BLaER1 (cell line): Measurements from ENCODE around the gene YEATS2.

Source experiments
- H3K27ac ChIP-seq: shearing (Covaris generic); formaldehyde crosslinking; 2 replicates; pipeline ENCODE4 v1.8.1; 2022
- H3K27me3 ChIP-seq: shearing (Covaris generic); formaldehyde crosslinking; 2 replicates; pipeline ENCODE4 v1.8.1; 2022
- H3K36me3 ChIP-seq: shearing (Covaris generic); formaldehyde crosslinking; 2 replicates; pipeline ENCODE4 v1.8.1; 2022
- H3K4me1 ChIP-seq: shearing (Covaris generic); formaldehyde crosslinking; 2 replicates; pipeline ENCODE4 v1.8.1; 2022
- H3K4me2 ChIP-seq: shearing (Covaris generic); formaldehyde crosslinking; 2 replicates; pipeline ENCODE4 v1.8.1; 2022
- H3K4me3 ChIP-seq: shearing (Covaris generic); formaldehyde crosslinking; 2 replicates; pipeline ENCODE4 v1.8.1; 2022
- H3K9ac ChIP-seq: shearing (Covaris generic); formaldehyde crosslinking; 2 replicates; pipeline ENCODE4 v1.8.1; 2022
- H3K9me3 ChIP-seq: shearing (Covaris generic); formaldehyde crosslinking; 2 replicates; pipeline ENCODE4 v1.8.1; 2022
- H4K20me1 ChIP-seq: shearing (Covaris generic); formaldehyde crosslinking; 2 replicates; pipeline ENCODE4 v1.8.1; 2022
- Cebpa-rat ChIP-seq: shearing (Covaris generic); IDR thresholded peaks from 2 replicates; pipeline ENCODE4 v1.8.1; 2022

YEATS2 gene

DNA sequence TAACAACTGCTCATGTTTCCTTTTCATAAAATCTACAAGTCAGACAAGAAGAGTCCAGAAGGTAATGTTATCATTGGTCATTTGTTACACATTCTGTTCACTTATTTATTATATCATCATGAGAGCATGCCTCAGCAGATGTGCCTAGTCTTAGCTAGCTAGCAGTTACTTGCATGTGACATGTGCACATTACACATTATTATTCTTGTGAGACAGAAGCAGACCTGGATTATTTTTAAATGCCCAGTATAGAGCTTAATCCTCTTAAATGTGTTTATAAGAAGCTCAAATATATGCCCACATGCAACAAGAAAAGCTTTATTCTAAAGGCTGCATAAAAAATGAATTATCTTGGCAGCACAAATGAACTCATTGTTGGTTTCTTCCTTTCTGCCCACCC, 12.6 kb downstream of the YEATS2 start:
- peaks cover 82% of the 10 kb centered on the region for H3K36me3 ChIP-seq
- no peak overlapping the region for H3K4me3 ChIP-seq
- H3K9me3 ChIP-seq: no peaks in the 10 kb centered on the region
- H3K9ac ChIP-seq: no peak overlapping the region
- H3K27ac ChIP-seq: no peak overlapping the region
- peaks cover 100% of the 10 kb centered on the region for H4K20me1 ChIP-seq
- no peak overlapping the region for H3K4me2 ChIP-seq
- no peaks in the 10 kb centered on the region for H3K4me1 ChIP-seq
- no peaks in the 10 kb centered on the region for H3K27me3 ChIP-seq
- TF ChIP-seq Cebpa-rat: no peak

DNA sequence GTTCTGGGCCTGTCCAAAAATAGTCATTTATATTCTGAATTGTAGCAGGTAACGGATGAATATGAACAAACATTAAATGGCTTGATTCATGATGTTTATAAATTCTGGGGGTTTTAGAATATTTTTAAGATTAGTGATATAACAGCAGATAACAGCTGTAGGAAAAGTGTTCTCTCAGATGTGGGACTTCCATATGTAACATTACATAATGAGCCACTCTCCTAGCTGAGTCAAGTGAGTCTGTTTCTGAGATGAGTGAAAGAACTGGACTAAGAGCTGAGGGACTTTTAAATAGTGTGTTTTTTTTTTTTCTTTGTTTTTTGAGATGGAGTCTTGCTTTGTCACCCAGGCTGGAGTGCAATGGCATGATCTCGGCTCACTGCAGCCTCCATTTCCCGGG, 13.9 kb downstream of the YEATS2 start:
- no peak for TF ChIP-seq Cebpa-rat
- H3K36me3 ChIP-seq: peaks cover 84% of the 10 kb centered on the region
- no peaks in the 10 kb centered on the region for H3K9me3 ChIP-seq
- no peak overlapping the region for H3K4me3 ChIP-seq
- H3K27me3 ChIP-seq: no peaks in the 10 kb centered on the region
- no peak overlapping the region for H3K27ac ChIP-seq
- H4K20me1 ChIP-seq: peaks cover 100% of the 10 kb centered on the region
- no peak overlapping the region for H3K9ac ChIP-seq
- no peaks in the 10 kb centered on the region for H3K4me1 ChIP-seq
- H3K4me2 ChIP-seq: no peak overlapping the region

GRCh38 chr3:183714622-183715021, 17.0 kb downstream of the YEATS2 start:
- Histone ChIP-seq H4K20me1 (peaks cover 94% of the 10 kb centered on the region), H3K4me1 (no peaks in the 10 kb centered on the region), H3K4me3 (no peak overlapping the region), H3K27me3 (no peaks in the 10 kb centered on the region), H3K36me3 (peaks cover 91% of the 10 kb centered on the region), H3K27ac (no peak overlapping the region), H3K9ac (no peak overlapping the region), H3K4me2 (no peak overlapping the region), H3K9me3 (no peaks in the 10 kb centered on the region)
- no peak for TF ChIP-seq Cebpa-rat

- H3K27ac ChIP-seq: no peak overlapping the region
- no peak for TF ChIP-seq Cebpa-rat
Measured at GRCh38 chr3:183718012-183718411, 20.4 kb downstream of the YEATS2 start.

GRCh38 chr3:183725387-183725786, 27.8 kb downstream of the YEATS2 start:
- Histone ChIP-seq H3K4me2 (no peak overlapping the region), H3K27me3 (no peaks in the 10 kb centered on the region), H3K27ac (no peak overlapping the region), H3K36me3 (peaks cover 97% of the 10 kb centered on the region), H4K20me1 (peaks cover 29% of the 10 kb centered on the region; the same call in 1 of the 2 replicates), H3K4me3 (no peak overlapping the region), H3K9me3 (no peaks in the 10 kb centered on the region), H3K9ac (no peak overlapping the region), H3K4me1 (no peaks in the 10 kb centered on the region)
- no peak for TF ChIP-seq Cebpa-rat

More at GRCh38 chr3:183718012-183718411, 20.4 kb downstream of the YEATS2 start:
- no peak overlapping the region for H3K4me2 ChIP-seq
- H3K4me1 ChIP-seq: no peaks in the 10 kb centered on the region
- H4K20me1 ChIP-seq: peaks cover 73% of the 10 kb centered on the region
- no peak overlapping the region for H3K9ac ChIP-seq
- H3K36me3 ChIP-seq: peaks cover 90% of the 10 kb centered on the region
- H3K27me3 ChIP-seq: no peaks in the 10 kb centered on the region
- no peaks in the 10 kb centered on the region for H3K9me3 ChIP-seq
- H3K4me3 ChIP-seq: no peak overlapping the region

DNA sequence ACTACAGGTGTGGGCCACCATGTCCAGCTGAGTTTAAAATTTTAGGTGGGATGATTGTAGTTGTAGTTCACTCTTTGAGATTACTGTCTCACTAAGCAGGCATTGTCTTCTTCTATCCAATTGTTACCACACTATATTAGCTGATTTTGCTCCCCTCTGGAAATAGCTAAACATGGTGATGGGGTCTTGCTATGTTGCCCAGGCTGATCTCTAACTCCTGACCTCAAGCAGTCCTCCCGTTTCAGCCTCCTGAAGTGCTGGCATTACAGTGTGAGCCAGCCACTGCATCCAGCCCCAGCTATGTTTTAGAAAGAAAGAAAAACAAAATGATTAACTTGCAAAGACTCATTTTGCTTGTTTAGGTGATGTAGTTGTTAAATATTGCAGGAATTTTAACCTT, 30.6 kb downstream of the YEATS2 start:
- H3K4me1 ChIP-seq: no peaks in the 10 kb centered on the region
- H3K36me3 ChIP-seq: peaks cover 98% of the 10 kb centered on the region
- no peak overlapping the region for H3K4me3 ChIP-seq
- no peak overlapping the region for H3K9ac ChIP-seq
- no peaks in the 10 kb centered on the region for H3K9me3 ChIP-seq
- no peak for TF ChIP-seq Cebpa-rat
- H4K20me1 ChIP-seq: peaks cover 36% of the 10 kb centered on the region
- no peak overlapping the region for H3K27ac ChIP-seq
- H3K27me3 ChIP-seq: no peaks in the 10 kb centered on the region
- H3K4me2 ChIP-seq: no peak overlapping the region

DNA sequence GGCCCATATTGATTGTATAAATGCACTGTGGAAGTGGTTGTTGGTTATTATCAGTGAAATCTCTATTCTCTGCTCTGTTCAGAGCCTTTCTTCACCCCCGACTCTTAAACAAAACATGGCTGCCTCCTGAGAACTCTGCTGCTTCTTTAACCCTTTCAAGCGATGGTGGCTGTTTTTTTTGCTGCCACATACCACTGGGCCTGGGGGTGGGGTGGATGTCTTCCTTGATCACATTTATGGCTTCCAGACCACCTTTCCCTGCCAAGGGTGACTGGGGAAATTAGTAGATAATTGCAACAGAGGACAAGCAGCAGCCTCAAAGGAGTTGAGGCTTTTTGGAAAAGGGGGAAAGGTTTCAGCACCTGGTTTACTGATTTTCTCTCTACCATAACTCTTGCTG, 32.8 kb downstream of the YEATS2 start:
- Histone ChIP-seq H3K4me3 (no peak overlapping the region), H3K4me2 (no peak overlapping the region), H3K9ac (no peak overlapping the region), H4K20me1 (peaks cover 57% of the 10 kb centered on the region), H3K27ac (no peak overlapping the region), H3K4me1 (0 out of 2 replicates have a peak, but pooled peaks cover 3% of the 10 kb centered on the region), H3K9me3 (no peaks in the 10 kb centered on the region), H3K36me3 (peaks cover 99% of the 10 kb centered on the region), H3K27me3 (no peaks in the 10 kb centered on the region)
- TF ChIP-seq Cebpa-rat: no peak

DNA sequence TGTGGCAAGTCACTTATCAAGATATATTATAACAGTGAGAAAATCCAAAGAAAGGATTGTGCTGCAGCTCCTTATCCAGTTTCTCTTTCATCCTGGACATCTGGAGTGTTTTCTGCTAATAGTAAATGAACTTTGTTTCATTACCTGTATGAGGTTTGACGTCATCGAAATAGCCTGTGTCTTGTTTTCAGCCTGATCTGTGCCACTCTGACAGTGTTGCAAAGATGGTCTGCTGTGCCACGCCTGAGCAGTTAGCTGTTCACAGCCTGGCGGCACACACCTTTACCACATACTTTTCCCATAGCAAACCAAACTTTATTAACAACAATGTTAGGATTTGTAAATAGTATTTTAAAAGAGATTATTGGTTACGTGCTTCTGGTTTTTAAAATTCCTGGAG, 34.0 kb downstream of the YEATS2 start:
- Histone ChIP-seq H3K4me1 (0 out of 2 replicates have a peak, but pooled peaks cover 3% of the 10 kb centered on the region), H3K4me2 (no peak overlapping the region), H3K27ac (no peak overlapping the region), H4K20me1 (peaks cover 60% of the 10 kb centered on the region), H3K27me3 (no peaks in the 10 kb centered on the region), H3K4me3 (no peak overlapping the region), H3K9ac (no peak overlapping the region), H3K36me3 (peaks cover 99% of the 10 kb centered on the region), H3K9me3 (0 out of 2 replicates have a peak, but pooled peaks cover 5% of the 10 kb centered on the region)
- no peak for TF ChIP-seq Cebpa-rat

DNA sequence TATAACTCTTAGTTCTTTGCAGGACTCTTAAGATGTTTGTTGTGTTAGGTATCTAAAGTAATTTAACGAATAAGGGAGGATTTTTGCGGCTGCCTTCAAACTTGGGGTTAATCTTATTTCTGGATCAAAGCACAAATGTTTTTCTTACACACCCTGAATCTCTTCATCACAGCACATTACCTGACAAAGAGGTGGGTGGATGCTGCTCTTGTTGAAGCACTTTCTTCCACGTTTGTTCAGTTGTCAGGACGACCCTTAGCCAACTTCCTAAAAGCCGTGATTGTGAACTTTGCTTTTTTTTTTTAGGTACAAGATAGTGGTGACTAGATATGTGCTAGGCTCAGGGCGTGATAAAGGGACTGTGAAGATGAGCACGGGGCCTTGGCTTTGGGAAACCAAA, 36.0 kb downstream of the YEATS2 start:
- H3K4me2 ChIP-seq: no peak overlapping the region
- no peak overlapping the region for H3K9ac ChIP-seq
- H3K9me3 ChIP-seq: peaks cover 21% of the 10 kb centered on the region
- no peak overlapping the region for H3K4me3 ChIP-seq
- H4K20me1 ChIP-seq: peaks cover 44% of the 10 kb centered on the region
- TF ChIP-seq Cebpa-rat: no peak
- 0 out of 2 replicates have a peak, but pooled peaks cover 3% of the 10 kb centered on the region for H3K4me1 ChIP-seq
- H3K36me3 ChIP-seq: peaks cover 96% of the 10 kb centered on the region
- no peak overlapping the region for H3K27ac ChIP-seq
- H3K27me3 ChIP-seq: no peaks in the 10 kb centered on the region

GRCh38 chr3:183734750-183735494, 37.3 kb downstream of the YEATS2 start:
- H3K4me2 ChIP-seq: no peak overlapping the region
- peaks cover 21% of the 10 kb centered on the region for H3K9me3 ChIP-seq
- H3K4me3 ChIP-seq: no peak overlapping the region
- peaks cover 42% of the 10 kb centered on the region for H4K20me1 ChIP-seq
- H3K36me3 ChIP-seq: peaks cover 83% of the 10 kb centered on the region
- no peaks in the 10 kb centered on the region for H3K27me3 ChIP-seq
- 0 out of 2 replicates have a peak, but pooled peaks cover 3% of the 10 kb centered on the region for H3K4me1 ChIP-seq
- no peak overlapping the region for H3K27ac ChIP-seq
- no peak overlapping the region for H3K9ac ChIP-seq
- no peak for TF ChIP-seq Cebpa-rat
